Natural killer cell treated with Interleukin-12 subunit alpha and Interleukin-12 subunit beta and Interleukin-15 and Interleukin-18, amount 100 ng/mL, for 72 hours (primary cell): Measurements from ENCODE around the gene C18orf32. TPM values are rescaled to one million over a fixed set of nuclear protein-coding genes. Genes with fewer than 3 reads are reported as not detected.
A peak's percentile ranks its signal among the peaks of the same experiment; 100 is the strongest.
"Not testable (repeated sequence)": the region's sequence is repeated elsewhere in the genome, so short reads cannot be mapped to it uniquely, and the experiment has no call there.

Source experiments
- ATAC-seq, 2 donors: fragments of 150-1000 bp; cut with Tn5 transposase in 1 of 2; sonication (Bioruptor Pico), chemical (Tn5 transposase) in 1 of 2; 2 replicates each; pipeline ENCODE4 v1.10.0; 2021
- DNase-seq: peaks from one replicate; pipeline ENCODE4 v3.0.0; 2022; ENCODE audit warnings: low spot score
- H3K27ac Mint-ChIP-seq, 2 donors: 1 replicate in 1 of 2; 2 replicates in 1 of 2; pipeline ENCODE4 v1.8.0; 2022; ENCODE audit warnings: mixed read lengths in 2 of 2, mild to moderate bottlenecking in 1 of 2, moderate library complexity in 1 of 2
- H3K27me3 Mint-ChIP-seq, 2 donors: 1 replicate in 1 of 2; 2 replicates in 1 of 2; pipeline ENCODE4 v1.8.0; 2022; ENCODE audit warnings: mixed read lengths in 2 of 2
- H3K36me3 Mint-ChIP-seq: one replicate; pipeline ENCODE4 v1.8.0; 2022; ENCODE audit warnings: mixed read lengths
- H3K4me1 Mint-ChIP-seq, 2 donors: 1 replicate in 1 of 2; 2 replicates in 1 of 2; pipeline ENCODE4 v1.8.0; 2022; ENCODE audit warnings: low read depth in 2 of 2, mixed read lengths in 2 of 2, mild to moderate bottlenecking in 1 of 2
- H3K4me3 Mint-ChIP-seq: one replicate; pipeline ENCODE4 v1.8.0; 2022; ENCODE audit warnings: mixed read lengths
- H3K9me3 Mint-ChIP-seq: 2 replicates; pipeline ENCODE4 v1.8.0; 2022; ENCODE audit warnings: mixed read lengths
- total RNA-seq, 2 donors: library from RNA; stranded (reverse); gene quantifications; one replicate each; pipeline ENCODE4 v1.2.3, GENCODE V29; 2022

C18orf32 gene
- total RNA-seq, 2 donors from 2014 or later = 14.4 to 40.8 TPM

- H3K36me3 Mint-ChIP-seq = peaks cover 39% of the 10 kb centered on the region
- no peaks in the 10 kb centered on the region for H3K27me3 Mint-ChIP-seq
- DNase-seq (peak; percentile 89), ATAC-seq (peak; percentile 89 to 95)
- H3K4me1 Mint-ChIP-seq = peaks cover 41 to 43% of the 10 kb centered on the region in 2 donors
- peak within 1 kb of the TSS; percentile 91 to 94 for H3K27ac Mint-ChIP-seq
- no peaks in the 10 kb centered on the region for H3K9me3 Mint-ChIP-seq
- peak within 1 kb of the TSS; percentile 87 for H3K4me3 Mint-ChIP-seq
Observed at GRCh38 chr18:49491857-49492693, 5.0 kb upstream of the C18orf32 start, which contains the start of gene RPL17. RPL17 (minus strand) TSS chr18:49492465.

- Mint-ChIP-seq H3K27me3 (no peaks in the 10 kb centered on the region), H3K4me3 (peak overlapping the region; percentile 87), H3K27ac (peak overlapping the region; percentile 91 to 94), H3K4me1 (peaks cover 44 to 47% of the 10 kb centered on the region in 2 donors), H3K36me3 (peaks cover 39% of the 10 kb centered on the region), H3K9me3 (no peaks in the 10 kb centered on the region)
- DNase-seq = no peak
- ATAC-seq = no peak
Observed at GRCh38 chr18:49491534-49491856, 4.5 kb upstream of the C18orf32 start.

GRCh38 chr18:49490246-49490762 lies 3.3 kb upstream of the C18orf32 start:
- H3K9me3 Mint-ChIP-seq = no peaks in the 10 kb centered on the region
- DNase-seq (no peak), ATAC-seq (no peak)
- H3K4me1 Mint-ChIP-seq = peaks cover 48 to 53% of the 10 kb centered on the region in 2 donors
- H3K36me3 Mint-ChIP-seq = peaks cover 39% of the 10 kb centered on the region
- H3K4me3 Mint-ChIP-seq = peak overlapping the region; percentile 87
- peak overlapping the region; percentile 91 to 94 for H3K27ac Mint-ChIP-seq
- H3K27me3 Mint-ChIP-seq = no peaks in the 10 kb centered on the region

DNA sequence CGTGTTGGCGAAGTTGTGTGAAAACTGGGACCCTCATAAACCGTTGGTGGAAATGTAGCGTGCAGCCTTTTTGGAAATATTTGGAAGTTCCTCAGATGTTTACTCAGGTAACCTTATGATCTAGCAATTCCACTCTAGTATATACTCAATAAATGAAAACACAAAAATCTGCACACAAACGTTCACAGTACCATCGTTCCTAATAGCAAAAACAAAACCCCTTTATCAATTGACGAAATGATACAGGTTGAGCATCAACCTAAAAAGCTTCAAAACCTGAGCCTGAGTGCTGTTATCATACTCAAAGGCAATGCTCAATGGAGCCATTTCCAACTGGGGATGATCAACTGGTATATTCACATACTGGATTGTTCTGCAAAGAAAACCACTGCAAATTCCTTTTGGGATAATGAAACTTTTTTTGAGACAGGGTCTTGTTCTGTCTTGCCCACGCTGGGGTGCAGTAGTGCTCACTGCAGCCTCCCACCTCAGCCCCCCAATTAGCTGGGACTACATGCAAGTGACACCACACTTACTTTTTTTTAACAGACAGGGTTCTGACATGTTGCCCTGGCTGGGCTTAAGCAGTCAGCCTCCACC lies 777 bp upstream of the C18orf32 start:
- peak overlapping the region; percentile 87 for H3K4me3 Mint-ChIP-seq
- ATAC-seq (no peak), DNase-seq (no peak)
- peak overlapping the region; percentile 91 to 94 for H3K27ac Mint-ChIP-seq
- peaks cover 50 to 54% of the 10 kb centered on the region in 2 donors for H3K4me1 Mint-ChIP-seq
- H3K27me3 Mint-ChIP-seq = no peaks in the 10 kb centered on the region
- peaks cover 46% of the 10 kb centered on the region for H3K36me3 Mint-ChIP-seq
- H3K9me3 Mint-ChIP-seq = no peaks in the 10 kb centered on the region

DNA sequence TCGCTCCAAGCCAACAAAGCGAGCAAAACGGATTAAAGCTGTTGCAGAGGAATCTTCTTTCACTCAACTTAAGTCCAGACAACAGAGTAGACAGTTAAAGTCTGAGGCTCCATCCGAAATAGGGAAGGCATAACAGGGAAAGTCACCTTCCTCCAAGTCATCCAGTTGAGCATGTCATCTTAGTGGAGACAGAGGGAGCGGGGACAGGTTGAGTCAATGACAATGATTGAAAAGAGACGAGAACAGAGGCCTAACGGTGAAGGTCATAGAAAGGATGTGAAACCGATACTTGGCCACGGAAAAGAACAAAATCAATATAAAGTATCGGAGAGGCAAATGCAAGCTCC lies 455 bp downstream of the C18orf32 start:
- DNase-seq (no peak), ATAC-seq (no peak)
- peaks cover 46% of the 10 kb centered on the region for H3K36me3 Mint-ChIP-seq
- peak overlapping the region; percentile 91 to 94 for H3K27ac Mint-ChIP-seq
- H3K4me1 Mint-ChIP-seq = peaks cover 43 to 51% of the 10 kb centered on the region in 2 donors
- H3K9me3 Mint-ChIP-seq = no peaks in the 10 kb centered on the region
- H3K4me3 Mint-ChIP-seq = peak overlapping the region; percentile 87
- H3K27me3 Mint-ChIP-seq = no peaks in the 10 kb centered on the region

DNA sequence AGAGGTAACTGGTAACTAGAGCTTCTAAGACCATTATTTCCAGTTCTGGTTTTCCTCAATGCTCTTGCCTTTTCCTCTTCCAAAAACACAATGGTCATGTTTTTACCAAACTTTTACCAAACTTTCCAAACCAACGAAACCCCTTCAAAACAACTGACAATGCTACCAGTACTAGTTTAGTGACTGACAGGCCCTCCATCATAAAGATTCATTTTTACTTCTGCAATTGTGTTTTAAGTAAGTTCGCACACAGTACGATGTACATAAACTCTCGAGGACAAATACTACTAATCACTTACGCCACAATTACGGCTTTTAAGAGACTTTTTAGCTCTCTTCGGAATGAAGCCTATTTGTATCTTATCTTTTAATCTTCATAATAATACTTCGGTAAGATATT lies 900 bp downstream of the C18orf32 start:
- H3K27me3 Mint-ChIP-seq = no peaks in the 10 kb centered on the region
- peaks cover 38 to 46% of the 10 kb centered on the region in 2 donors for H3K4me1 Mint-ChIP-seq
- peak overlapping the region; percentile 91 to 94 for H3K27ac Mint-ChIP-seq
- ATAC-seq = no peak
- H3K9me3 Mint-ChIP-seq = no peaks in the 10 kb centered on the region
- peaks cover 43% of the 10 kb centered on the region for H3K36me3 Mint-ChIP-seq
- H3K4me3 Mint-ChIP-seq = peak overlapping the region; percentile 87
- DNase-seq = no peak

DNA sequence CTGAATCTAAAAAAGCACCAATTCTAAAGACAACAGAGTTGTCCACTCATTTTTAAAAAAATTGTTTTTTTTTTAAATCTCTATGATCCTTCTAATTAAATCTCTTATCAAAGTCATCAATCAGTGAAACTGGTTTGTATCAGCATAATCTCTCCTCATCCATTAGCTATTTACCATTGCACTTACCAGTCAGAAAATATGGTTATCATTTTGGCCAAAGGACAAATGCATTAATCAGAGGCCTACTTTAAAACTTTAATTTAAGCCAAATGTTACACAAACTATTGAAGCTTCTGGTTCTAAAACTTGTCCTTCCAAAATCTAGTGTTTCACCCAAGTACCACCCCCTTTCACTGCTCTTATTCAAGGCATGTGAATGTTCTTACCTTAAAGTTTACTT lies 3.8 kb downstream of the C18orf32 start:
- Mint-ChIP-seq H3K27me3 (no peaks in the 10 kb centered on the region), H3K4me1 (peaks cover 19 to 22% of the 10 kb centered on the region in 2 donors), H3K36me3 (peaks cover 25% of the 10 kb centered on the region), H3K27ac (no peak overlapping the region), H3K9me3 (no peaks in the 10 kb centered on the region), H3K4me3 (no peak overlapping the region)
- DNase-seq (no peak), ATAC-seq (no peak)

DNA sequence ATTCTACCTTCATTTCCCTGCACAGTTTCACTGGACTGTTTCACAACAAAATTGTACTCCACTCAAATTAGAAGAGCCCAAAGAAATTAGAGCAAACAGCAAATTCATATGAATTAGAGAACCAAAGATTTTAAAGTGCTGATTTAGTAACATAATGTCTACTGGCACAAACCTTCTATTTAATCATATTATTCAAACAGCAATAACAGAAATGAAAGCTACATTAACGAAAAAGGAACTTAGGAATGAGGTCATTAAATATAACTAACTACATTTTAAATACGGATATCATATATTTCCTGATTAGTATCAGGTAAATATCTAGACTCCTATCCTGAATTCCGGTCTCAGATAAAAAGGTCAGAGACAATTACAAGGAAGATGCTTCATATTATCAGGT lies 5.1 kb downstream of the C18orf32 start:
- no peak overlapping the region for H3K4me3 Mint-ChIP-seq
- ATAC-seq = no peak
- H3K27me3 Mint-ChIP-seq = no peaks in the 10 kb centered on the region
- H3K4me1 Mint-ChIP-seq = peaks cover 20% of the 10 kb centered on the region in 2 donors
- peak overlapping the region in 1 of 2 donors; percentile 62 for H3K27ac Mint-ChIP-seq
- peaks cover 22% of the 10 kb centered on the region for H3K36me3 Mint-ChIP-seq
- H3K9me3 Mint-ChIP-seq = no peaks in the 10 kb centered on the region
- DNase-seq = no peak

GRCh38 chr18:49481317-49481716 lies 5.7 kb downstream of the C18orf32 start:
- Mint-ChIP-seq H3K27me3 (no peaks in the 10 kb centered on the region), H3K36me3 (peaks cover 22% of the 10 kb centered on the region), H3K4me3 (no peak overlapping the region), H3K4me1 (peaks cover 20 to 22% of the 10 kb centered on the region in 2 donors), H3K9me3 (no peaks in the 10 kb centered on the region), H3K27ac (peak overlapping the region in 1 of 2 donors; percentile 62)
- no peak for ATAC-seq
- DNase-seq = no peak

GRCh38 chr18:49479381-49480137 lies 7.5 kb downstream of the C18orf32 start:
- H3K9me3 Mint-ChIP-seq = no peaks in the 10 kb centered on the region
- peaks cover 16% of the 10 kb centered on the region in 2 donors for H3K4me1 Mint-ChIP-seq
- H3K36me3 Mint-ChIP-seq = peaks cover 22% of the 10 kb centered on the region
- H3K27ac Mint-ChIP-seq = peak overlapping the region in 1 of 2 donors; percentile 52
- DNase-seq (no peak), ATAC-seq (peak in 1 of 2 donors; percentile 45)
- H3K4me3 Mint-ChIP-seq = no peak overlapping the region
- H3K27me3 Mint-ChIP-seq = no peaks in the 10 kb centered on the region

DNA sequence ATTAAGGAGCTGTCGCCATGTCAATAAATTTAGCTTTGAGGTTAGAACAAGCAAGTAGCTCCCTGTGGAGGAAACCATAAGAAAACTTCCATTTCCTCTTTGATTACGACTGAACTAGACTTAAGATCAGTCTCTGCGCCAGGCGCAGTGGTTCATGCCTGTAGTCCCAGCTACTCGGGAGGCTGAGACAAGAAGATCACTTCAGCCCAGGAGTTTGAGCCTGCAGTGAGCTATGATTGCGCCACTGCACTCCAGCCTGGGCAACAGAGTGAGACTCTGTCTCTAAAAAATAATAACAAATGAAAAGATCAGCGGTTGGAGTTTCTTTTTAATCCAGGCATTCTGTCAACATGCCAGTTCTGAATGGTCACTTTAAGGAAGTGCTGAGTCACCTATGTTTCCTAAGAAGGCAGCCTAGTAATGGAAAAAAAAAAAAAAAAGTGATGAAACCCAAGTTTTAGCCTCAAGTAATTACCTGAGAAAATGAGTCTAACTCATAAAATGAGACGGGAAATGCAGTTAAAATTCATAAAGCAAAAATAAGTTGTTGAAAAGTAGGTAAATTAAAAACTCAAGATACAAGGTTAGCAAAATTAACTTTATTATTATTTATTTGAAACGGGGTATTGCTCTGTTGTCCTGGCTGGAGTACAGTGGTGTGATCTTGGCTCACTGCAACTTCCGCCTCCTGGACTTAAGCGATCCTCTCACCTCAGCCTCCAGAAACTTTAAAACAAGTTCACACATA lies 10.2 kb downstream of the C18orf32 start:
- peak in 1 of 2 donors; percentile 20 for ATAC-seq
- H3K36me3 Mint-ChIP-seq = peaks cover 14% of the 10 kb centered on the region
- H3K27me3 Mint-ChIP-seq = peaks cover 0 to 7% of the 10 kb centered on the region in 2 donors
- no peak for DNase-seq
- no peaks in the 10 kb centered on the region for H3K9me3 Mint-ChIP-seq
- peaks cover 10 to 14% of the 10 kb centered on the region in 2 donors for H3K4me1 Mint-ChIP-seq
- peak overlapping the region; percentile 61 to 72 for H3K27ac Mint-ChIP-seq
- H3K4me3 Mint-ChIP-seq = peak overlapping the region; percentile 40

DNA sequence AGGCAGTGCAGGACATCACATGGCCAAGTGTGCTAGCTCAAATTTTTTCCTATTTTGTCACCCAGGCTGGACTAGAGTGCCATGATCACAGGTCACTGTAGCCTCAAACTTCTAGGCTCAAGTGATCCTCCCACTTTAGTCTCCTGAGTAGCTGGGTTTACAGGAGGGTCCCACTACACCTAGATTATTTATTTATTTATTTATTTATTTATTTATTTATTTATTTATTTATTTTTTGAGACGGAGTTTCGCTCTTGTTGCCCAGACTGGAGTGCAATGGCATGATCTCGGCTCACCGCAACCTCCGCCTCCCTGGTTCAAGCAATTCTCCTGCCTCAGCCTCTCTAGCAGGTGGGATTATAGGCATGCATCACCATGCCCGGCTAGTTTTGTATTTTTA lies 12.1 kb downstream of the C18orf32 start:
- not testable (repeated sequence) for H3K4me3 Mint-ChIP-seq, H3K27ac Mint-ChIP-seq, H3K9me3 Mint-ChIP-seq, H3K27me3 Mint-ChIP-seq, ATAC-seq, H3K36me3 Mint-ChIP-seq, DNase-seq
- peaks cover 10 to 14% of the 10 kb centered on the region in 2 donors for H3K4me1 Mint-ChIP-seq

DNA sequence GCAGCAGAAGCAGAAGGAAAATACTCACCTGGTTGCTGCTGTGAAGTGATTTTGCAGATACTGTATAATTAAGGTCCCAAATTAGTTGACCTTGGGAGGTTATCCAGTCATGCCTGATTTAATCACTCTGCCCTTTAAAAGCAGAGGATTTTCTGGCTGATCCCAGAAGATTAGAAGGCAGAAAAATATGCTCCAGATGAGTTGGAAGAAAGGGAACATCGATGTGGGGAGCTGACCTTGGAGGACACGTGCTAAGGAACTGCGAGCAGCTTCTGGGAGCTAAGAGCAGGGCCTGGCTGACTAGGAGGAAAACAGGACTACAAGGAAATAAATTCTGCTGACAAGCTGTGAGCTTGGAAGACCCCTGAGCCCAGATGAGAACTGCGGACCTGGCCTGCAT lies 13.3 kb downstream of the C18orf32 start:
- Mint-ChIP-seq H3K4me3 (no peak overlapping the region), H3K9me3 (no peaks in the 10 kb centered on the region), H3K27ac (no peak overlapping the region), H3K27me3 (peaks cover 9 to 14% of the 10 kb centered on the region in 2 donors), H3K4me1 (peaks cover 10% of the 10 kb centered on the region in 2 donors), H3K36me3 (no peaks in the 10 kb centered on the region)
- no peak for DNase-seq
- no peak for ATAC-seq
